ENCODE measurements around the gene DLG1.

- TF ChIP-seq, protein P1, sequence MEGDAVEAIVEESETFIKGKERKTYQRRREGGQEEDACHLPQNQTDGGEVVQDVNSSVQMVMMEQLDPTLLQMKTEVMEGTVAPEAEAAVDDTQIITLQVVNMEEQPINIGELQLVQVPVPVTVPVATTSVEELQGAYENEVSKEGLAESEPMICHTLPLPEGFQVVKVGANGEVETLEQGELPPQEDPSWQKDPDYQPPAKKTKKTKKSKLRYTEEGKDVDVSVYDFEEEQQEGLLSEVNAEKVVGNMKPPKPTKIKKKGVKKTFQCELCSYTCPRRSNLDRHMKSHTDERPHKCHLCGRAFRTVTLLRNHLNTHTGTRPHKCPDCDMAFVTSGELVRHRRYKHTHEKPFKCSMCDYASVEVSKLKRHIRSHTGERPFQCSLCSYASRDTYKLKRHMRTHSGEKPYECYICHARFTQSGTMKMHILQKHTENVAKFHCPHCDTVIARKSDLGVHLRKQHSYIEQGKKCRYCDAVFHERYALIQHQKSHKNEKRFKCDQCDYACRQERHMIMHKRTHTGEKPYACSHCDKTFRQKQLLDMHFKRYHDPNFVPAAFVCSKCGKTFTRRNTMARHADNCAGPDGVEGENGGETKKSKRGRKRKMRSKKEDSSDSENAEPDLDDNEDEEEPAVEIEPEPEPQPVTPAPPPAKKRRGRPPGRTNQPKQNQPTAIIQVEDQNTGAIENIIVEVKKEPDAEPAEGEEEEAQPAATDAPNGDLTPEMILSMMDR (IDR thresholded peaks at IDR 0.05): no peak
- no peak for TF ChIP-seq EZH2 (IDR thresholded peaks at IDR 0.05)
Measured at GRCh38 chr3:197014942-197015575, 283.4 kb downstream of the DLG1 start.

Data from neural progenitor cell (in vitro differentiated cells).